Ammon's horn (tissue), 1 donor: Measurements from ENCODE around the gene SEM1.
"Not testable (repeated sequence)": the region's sequence is repeated elsewhere in the genome, so short reads cannot be mapped to it uniquely, and the experiment has no call there.

Source experiments
- DNase-seq: peaks from one replicate; pipeline ENCODE4 v3.0.0-alpha.2; 2016; ENCODE audit warnings: low spot score

SEM1 gene

DNA sequence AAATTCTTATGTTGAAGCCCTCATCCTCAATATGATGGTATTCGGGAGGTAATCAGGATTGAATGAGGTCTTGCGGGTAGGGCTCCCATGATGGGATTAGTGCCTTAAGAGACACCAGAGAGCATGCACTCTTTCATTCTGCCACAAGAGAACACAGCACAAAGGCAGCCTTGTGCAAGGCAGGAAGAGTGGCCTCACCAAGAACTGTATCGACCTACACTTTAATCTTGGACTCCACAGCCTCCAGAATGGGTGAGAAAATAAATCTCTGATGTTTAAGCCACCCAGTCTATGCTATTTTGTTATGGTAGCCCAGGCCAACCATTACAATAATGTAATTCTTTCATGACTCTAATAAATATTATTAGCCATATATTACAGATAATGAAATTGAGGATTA is 8.4 kb downstream of the SEM1 start:
- DNase-seq: no peak

DNA sequence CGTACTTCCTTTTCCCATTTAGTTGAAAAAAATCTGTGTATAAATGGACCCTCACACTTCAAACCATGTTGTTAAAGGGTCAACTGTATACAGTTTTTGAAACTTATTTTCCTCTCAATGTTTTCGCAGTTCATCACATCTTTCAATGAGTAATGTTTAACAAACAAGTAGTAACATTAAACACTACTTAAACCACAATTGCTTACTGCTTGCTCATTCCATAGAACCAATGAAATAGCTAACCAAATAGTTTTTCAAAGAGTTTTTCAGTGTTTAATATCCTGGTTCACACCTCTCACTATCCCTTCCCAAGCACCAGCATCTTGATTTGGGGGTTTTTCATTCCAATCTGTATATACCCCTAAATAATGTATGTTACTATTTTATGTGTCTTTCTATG is 9.1 kb downstream of the SEM1 start:
- no peak for DNase-seq

DNA sequence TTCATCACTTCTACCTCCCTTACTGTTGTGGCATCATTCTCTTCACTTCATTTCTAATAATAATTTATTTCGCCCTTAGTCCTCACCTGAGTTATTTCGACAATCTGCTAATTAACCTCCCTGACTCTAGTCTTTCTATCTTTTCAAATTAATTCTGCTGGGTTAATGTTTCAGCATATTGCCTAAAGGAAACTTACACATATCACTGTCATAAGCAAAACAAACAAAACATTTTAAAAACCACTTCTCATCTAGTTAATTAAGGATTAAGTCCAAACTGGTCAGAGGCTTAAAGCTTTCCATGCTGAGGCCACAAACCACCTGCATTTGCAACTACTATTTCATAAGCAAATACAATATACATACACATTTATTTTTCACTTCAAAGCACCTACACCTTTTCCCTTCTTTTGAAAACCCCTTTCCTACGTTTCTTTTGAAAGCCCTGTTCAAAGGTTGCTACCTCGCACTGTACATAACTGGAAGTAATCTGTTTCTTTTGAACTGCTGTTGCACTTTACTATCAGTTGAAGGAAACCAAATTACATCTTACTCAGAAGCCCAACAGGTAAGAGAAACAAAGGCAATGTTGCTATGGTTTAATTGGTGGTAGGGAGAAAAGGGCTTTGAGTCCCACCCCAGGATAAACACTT is 10.3 kb downstream of the SEM1 start:
- DNase-seq: no peak

DNA sequence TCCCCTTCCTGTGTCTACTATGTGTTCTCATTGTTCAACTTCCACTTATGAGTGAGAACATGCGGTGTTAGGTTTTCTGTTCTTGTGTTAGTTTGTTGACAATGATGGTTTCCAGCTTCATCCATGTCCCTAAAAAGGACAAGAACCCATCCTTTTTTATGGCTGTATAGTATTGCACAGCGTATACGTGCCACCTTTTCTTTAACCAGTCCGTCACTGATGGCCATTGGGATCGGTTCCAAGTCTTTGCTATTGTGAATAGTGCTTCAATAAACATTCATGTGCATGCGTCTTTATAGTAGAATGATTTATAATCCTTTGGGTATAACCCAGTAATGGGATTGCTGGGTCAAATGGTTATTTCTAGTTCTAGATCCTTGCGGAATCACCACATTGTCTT is 11.2 kb downstream of the SEM1 start:
- DNase-seq: not testable (repeated sequence)

DNA sequence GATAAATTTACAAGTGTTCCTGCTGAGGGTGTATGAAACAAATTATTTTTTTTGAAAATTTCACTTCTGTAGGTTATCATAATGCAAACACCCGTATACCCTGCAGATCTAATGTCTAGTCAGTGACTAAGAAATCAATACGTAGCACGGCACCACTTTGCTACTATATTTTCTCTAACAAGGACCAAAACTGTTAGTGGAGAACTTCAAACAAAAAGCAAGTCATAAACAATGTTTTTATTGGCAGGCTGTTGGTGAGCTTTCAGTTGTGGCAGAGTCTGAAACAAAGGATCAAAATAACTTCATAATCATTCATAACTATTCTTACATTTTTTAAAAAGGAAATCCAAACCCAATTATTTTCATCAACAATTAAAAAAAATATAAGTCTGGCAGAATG is 11.8 kb downstream of the SEM1 start:
- DNase-seq: no peak

DNA sequence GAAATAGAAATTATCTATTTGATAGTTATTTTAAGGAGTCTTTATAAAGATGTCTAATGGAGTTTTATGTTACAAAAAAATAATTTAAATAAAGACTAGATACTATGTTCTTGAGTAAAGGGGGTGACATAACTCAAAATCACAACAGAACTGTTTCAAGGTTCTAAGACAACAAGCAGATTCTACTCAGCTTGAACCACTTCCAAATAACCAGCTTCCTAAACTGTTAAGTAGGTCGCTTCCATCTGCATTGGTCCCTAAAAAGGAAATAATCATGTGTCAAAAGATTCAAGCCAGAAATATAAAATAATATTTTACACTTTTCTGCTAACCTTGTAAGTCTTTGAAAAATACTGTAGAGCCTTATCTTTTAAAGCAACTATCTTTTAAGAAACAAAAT is 14.1 kb downstream of the SEM1 start:
- no peak for DNase-seq

DNA sequence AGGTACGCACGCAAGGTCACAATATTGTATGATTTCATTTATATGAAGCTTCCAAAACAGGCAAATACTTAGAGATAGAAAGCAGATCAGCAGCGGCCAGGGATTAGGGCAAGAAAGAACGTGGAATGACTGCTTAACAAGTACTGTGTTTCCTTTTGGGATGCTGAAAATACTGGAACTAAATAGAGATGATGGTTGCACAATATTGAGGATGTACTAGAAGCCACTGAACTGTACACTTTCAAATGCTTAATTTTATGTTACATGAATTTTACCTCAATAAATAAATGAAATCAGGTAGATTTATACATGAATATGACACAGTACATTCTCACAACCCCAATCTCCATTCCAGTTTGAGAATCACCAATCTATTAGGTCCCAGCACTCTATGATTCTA is 15.6 kb downstream of the SEM1 start:
- DNase-seq: no peak

DNA sequence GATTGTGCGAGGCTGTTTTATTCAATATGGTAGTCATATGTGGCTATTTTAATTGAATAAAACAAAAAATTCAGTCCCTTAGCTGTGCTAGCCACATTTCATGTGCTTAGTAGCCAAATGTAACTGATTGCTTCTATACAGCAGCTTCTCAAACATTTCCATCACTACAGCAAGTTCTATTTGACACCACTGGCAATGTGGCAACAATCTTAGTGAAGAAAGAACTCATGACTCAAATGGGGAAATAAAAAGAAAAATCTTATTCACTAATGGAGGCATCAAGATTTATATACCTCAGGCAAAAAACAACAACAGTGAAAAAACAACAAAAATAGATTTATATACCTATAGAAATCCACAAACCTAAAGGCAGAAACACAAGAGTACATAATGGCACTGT is 17.9 kb downstream of the SEM1 start:
- DNase-seq: no peak

DNA sequence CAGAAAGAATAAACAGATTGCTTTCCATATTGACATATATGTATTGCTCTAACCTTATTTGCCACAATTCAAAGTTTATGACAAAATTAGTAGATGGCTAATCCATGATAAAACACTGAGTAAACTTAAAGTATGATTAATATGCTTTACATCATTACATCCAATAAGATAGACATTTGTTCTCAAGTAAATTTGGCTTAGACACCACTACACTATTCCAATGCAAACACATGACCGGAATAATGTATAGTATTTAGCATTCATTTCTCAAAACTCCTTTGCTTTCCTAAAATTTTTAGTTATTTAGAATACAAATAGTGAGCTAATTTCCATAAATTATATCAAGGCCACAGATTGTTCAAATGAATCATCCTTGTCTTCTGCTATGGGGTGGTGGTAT is 20.2 kb downstream of the SEM1 start:
- DNase-seq: no peak

DNA sequence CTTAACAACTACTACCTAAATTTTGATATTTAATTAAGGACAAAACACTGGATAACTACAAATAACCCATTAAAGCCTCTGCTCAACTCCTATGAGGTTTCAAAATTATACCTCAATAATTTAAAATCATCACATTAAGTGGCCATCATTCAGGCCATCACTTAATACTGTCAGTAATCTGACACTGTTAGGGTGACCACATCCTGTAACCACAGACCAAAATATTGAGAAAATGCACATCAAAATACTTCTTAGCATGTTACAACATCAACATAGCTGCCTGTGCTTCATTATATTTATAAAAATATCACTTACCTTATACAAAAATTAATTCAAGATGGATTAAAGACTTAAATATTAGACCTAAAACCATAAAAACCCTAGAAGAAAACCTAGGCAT is 23.3 kb downstream of the SEM1 start:
- no peak for DNase-seq

DNA sequence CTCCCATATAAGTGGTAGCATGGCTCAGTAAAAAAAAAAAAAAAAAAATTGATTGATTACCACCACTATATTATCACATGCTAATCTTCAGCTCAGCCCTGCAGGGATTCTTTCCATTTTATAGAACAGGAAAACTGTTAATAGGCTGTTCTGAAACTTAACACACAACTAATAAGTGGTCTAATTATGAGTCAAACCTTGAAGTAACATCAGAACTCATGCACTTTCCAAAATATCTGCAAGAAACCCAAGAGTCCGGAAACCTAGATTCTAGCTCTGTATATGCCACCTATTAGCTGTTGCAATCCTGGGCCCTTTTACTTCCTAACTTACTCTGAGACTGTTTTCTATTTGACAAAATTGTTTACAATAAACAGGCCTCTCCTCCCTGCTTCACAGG is 23.9 kb downstream of the SEM1 start:
- no peak for DNase-seq

DNA sequence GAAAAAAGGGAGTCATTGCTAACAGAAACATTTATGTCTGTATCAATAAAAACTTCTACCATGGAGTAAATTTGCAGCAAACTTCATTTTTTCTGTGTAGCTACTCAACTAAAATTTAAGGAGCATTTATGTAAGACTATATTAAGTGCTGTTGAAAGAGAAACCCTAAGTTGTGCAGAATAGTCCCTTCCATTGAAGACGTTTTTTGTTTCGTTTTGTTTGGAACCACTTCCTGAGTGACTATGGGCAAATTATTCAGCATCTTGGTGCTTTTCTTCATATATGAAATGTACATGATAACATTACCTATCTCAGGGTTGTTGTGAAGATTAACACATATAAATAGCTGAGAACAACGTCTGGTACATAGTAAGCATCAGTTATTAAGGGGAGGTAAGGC is 24.3 kb downstream of the SEM1 start:
- DNase-seq: no peak

DNA sequence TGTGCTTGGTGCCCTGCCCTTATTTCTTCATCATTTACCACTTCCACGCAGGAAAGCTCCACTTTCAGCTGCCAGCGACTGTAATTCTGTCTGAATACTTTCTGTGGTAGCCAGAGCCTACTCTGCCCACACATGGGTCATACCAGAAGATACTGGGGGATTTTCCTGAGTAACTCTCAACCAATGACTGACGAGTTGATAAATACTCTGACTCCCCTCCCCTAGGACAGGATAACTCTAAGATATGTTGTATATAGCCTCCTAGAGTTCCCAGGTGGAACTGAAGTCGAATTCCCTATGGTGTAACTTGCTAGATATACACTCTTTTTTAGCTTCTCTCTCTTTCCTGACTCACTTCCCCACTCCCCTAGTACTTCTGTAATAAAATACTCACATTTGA is 29.8 kb downstream of the SEM1 start:
- DNase-seq: no peak

DNA sequence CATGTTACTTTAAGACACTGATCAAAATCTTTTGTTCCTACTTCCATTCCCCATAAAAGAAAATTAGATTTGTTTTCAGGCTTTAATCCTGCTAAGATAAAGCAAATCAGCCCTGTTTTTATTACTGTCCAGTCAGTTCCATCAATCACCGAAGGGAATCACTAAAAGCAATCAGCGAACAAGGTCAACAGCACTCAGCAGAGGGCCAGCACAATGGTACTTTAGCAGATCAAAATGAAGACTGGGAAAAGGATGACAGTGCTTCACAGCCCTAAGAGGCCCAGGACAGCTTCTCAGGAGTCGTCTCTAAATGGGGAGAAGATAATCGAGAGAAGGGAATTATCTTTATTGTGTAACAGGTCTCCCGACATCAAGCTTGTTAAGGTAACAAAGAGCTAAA is 32.7 kb downstream of the SEM1 start:
- DNase-seq: no peak

DNA sequence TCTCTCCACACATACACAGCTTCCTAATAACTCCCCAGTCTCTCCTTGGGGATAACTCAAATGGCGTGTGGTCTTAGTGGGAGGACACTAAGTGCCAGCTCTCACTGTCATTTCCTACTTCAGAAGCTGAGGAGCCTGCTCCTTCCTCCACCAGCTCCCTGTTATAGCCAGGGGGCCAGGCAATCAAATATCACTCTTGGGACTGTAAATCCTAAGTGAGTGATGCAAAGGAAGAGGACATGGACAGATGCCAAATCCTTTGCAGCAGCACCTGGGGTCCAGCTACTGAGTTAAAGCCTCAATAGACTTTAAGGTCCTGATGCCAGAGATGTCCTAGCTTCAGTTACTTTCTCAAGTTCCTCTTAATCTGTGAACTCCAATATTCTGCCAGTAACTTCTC is 34.1 kb downstream of the SEM1 start:
- DNase-seq: no peak

DNA sequence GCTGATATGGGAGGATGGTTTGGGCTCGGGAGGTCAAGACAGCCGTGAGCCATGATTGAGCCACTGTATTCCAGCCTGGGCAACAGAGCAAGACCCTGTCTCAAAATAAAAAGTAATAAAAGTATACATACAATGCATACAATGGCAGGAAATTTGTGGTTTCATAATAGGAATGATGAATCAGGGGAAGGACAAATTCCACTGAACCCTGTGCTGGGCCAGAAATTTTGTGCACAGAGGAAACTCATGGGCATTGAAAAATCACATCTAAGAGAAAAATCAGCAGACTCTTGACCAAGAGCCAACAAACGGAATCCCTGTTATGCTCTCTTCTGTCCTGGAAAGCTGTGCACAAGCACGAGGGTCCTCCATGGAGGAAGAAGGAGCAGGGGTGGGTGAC is 35.1 kb downstream of the SEM1 start:
- DNase-seq: no peak

DNA sequence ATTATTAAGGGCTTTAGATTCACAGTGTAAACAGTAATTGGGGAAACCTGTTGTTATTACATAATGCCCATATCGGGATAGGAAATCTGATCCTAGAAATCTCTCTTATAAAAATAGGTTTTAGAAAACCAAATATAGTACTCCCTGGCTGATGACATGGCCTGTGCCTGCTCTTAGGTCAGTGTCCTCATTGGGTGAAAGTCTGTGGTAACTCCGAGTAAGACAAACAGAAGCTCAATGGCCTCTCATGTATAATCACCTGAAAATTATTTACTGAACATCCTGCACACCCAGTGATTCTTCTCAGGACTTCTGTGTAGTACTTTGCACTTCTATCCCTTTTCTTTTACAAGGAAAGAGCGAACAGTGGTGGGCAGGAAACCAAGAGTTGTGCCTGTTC is 37.8 kb downstream of the SEM1 start:
- DNase-seq: no peak

DNA sequence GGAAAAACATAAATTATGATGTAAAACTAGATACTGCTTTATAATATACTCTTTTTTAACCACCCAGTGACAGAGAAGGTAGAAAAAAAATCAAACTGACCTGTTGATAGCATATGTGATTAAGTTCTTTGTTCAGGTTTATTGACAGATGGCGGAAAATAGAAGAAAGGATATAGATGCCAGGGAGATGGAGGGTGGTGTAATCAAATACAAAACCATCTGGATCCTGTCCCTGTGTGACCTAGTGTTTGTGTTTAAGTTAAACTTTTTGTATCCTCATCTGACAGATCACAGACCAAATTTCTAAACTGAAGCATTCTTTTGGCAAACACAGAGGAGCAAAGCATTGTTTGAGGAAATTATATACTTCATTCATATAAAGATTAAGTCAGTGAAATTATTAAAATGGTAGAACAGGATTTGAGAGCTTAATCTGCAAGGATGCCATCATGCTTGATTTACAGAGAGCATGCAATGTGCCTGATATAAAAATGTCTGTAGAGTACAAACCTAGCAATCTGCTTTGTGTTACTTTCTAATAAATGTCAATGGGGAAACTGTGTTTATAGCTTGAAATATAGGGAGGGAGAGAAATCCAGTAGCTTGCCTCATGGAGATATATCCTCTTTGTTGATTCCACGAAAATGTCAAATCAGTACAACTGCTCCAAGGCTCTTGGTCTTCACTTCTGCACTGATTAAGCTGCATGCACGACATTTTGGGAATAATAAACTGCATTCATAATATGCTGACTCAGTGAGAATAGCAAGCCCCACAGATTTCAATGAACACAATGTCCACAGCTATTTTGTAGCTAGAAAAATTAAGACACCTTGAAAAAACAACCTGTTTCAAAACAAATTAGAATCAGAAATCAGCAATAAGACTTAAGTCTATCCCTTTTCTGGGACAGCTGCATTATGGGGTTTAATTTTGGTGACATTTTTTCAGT is 39.0 kb downstream of the SEM1 start:
- DNase-seq: no peak

DNA sequence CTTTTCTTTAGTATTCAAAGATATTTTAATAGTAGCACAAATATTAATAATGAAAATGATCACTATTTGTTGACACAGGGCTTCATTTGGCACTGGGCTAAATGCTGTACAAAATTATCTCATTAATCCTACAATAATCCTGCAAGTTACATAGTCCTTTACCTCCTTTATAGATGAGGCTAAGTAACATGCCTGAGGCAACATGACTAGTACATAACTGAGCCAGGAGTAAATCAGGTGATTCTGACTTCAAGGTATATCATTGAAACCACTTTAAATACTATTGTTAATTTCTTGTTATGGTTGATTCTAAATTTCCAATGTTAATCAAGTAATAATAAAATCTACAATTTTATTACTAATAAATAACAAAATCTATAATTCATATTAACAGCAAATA is 39.8 kb downstream of the SEM1 start:
- no peak for DNase-seq

DNA sequence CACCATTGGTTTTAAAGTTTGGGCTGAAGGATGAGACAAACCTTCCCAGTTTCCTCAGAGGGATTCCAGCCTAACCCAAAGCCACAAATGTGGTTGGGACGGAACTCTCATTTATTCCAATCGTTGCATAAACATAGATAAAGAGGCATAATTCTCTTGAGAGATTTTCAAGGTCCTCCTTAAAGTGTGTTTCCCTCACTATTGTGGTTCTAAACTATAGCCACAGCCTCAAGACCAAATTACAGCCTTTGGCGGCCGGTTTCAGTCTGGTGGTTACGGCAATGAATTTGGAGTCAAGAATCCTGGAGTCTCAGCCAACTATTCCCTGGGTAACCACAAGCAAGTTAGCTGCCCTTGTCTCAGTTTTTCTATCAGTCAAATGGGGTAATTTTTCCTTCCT is 42.6 kb downstream of the SEM1 start:
- no peak for DNase-seq

DNA sequence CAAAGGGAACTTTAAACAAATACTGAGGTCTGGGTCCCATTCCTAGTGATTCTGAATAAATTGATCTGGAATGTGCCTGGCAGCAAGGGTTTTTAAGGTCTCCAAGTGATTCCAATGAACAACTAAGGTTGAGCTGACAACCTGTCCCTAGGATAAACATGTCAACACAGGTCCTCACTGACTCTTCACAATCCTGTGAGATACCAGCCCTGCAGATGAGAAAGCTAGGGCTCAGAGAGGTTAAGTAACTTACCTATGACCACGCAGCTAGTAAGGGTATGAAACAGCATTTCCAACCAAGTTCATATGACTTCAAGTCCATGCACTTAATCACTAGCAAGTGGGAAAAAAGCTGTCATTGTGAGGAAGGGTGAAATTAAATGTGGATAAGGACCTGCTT is 44.0 kb downstream of the SEM1 start:
- no peak for DNase-seq

DNA sequence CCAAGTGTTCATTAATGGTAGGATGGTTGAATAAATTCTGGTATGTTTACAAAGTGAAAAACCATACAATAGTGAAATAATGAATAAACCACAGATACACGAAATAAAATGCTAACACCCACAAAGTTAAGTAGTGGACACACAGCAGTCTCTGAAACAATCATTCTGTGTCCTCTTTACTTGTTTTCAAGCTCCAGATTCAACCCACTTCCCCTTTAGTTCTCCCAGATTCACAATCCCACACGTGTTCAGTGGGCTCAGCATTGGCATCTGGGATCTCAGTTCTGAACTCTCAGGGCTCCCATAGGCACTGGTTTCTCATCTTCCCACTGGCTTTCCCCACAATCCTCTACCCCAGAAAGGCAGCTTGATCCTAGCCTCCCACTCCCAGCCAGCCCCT is 44.9 kb downstream of the SEM1 start:
- DNase-seq: no peak

DNA sequence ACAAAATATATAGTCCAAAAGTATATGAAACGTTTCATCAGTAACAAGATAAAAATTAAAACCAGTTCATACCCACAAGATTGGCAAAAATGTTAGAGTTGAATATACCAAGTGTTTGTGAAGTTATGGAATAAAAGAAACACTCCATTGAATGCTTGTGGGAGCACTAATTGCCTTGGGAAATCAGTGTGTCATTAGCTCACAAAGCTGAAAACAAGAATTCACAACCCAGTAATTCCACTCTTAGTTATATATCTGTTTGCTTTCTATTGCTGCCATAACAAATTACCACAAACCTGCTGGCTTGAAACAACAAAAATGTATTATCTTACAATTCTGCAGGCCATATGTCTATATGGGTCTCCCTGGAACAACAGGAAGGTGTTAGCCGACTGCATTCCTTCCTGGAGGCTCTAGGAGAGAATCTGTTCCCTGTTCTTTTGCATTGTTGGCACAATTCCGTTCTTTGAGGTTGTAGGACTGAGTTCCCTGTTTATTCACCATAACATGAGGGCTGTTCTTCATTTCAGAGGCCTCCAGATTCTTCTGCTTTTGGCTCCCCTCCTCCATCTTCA is 45.7 kb downstream of the SEM1 start:
- no peak for DNase-seq
